GM23248 (cell line): ENCODE measurements around the gene GJB4. TPM values are rescaled to one million over a fixed set of nuclear protein-coding genes. Genes with fewer than 3 reads are reported as not detected.

Experiments
- DNase-seq: peaks from one replicate; pipeline ENCODE4 v3.0.0-alpha.2; 2015
- H2AFZ ChIP-seq: fragments of 200-600 bp; sonication (generic); 2 replicates; pipeline ENCODE4 v1.6.1; 2016; ENCODE audit warnings: antibody characterized with exemption
- H3F3A ChIP-seq: fragments of 200-600 bp; sonication (generic); 2 replicates; pipeline ENCODE4 v1.6.1; 2016; ENCODE audit warnings: mild to moderate bottlenecking, antibody characterized with exemption, mixed run types; ENCODE audit not compliant: insufficient read depth
- H3K27ac ChIP-seq: fragments of 200-600 bp; sonication (generic); 2 replicates; pipeline ENCODE4 v1.5.1; 2016; ENCODE audit warnings: mild to moderate bottlenecking
- H3K27me3 ChIP-seq: fragments of 200-600 bp; sonication (generic); replicated peaks from 2 replicates; pipeline ENCODE4 v1.6.1; 2016; ENCODE audit warnings: mild to moderate bottlenecking; ENCODE audit not compliant: insufficient read depth
- H3K36me3 ChIP-seq: fragments of 200-600 bp; sonication (generic); 2 replicates; pipeline ENCODE4 v1.6.1; 2016; ENCODE audit warnings: low read depth, mild to moderate bottlenecking
- H3K4me1 ChIP-seq: fragments of 200-600 bp; sonication (generic); 2 replicates; pipeline ENCODE4 v1.6.1; 2016; ENCODE audit warnings: mild to moderate bottlenecking; ENCODE audit not compliant: insufficient read depth
- H3K4me2 ChIP-seq: fragments of 200-600 bp; sonication (generic); one replicate; pipeline ENCODE4 v1.6.1; 2016; ENCODE audit warnings: mild to moderate bottlenecking; ENCODE audit not compliant: unreplicated experiment
- H3K4me3 ChIP-seq: fragments of 200-600 bp; sonication (generic); 2 replicates; pipeline ENCODE4 v1.5.1; 2016; ENCODE audit warnings: mild to moderate bottlenecking
- H3K79me2 ChIP-seq: fragments of 200-600 bp; sonication (generic); 2 replicates; pipeline ENCODE4 v1.6.1; 2016; ENCODE audit warnings: mild to moderate bottlenecking; ENCODE audit not compliant: insufficient read depth
- H3K9ac ChIP-seq: fragments of 200-600 bp; sonication (generic); 2 replicates; pipeline ENCODE4 v1.6.1; 2016; ENCODE audit warnings: mild to moderate bottlenecking
- H3K9me2 ChIP-seq: fragments of 200-600 bp; sonication (generic); 2 replicates; pipeline ENCODE4 v1.6.1; 2016; ENCODE audit warnings: mixed run types, mild to moderate bottlenecking, moderate library complexity; ENCODE audit not compliant: insufficient read depth
- H3K9me3 ChIP-seq: fragments of 200-600 bp; sonication (generic); one replicate; pipeline ENCODE4 v1.6.1; 2017; ENCODE audit warnings: low read depth
- H4K20me1 ChIP-seq: fragments of 200-600 bp; sonication (generic); 2 replicates; pipeline ENCODE4 v1.6.0; 2016; ENCODE audit not compliant: insufficient read depth
- EZH2 ChIP-seq: fragments of 200-600 bp; sonication (generic); IDR thresholded peaks from 2 replicates; pipeline ENCODE4 v1.6.1; 2018; ENCODE audit warnings: antibody characterized with exemption, mild to moderate bottlenecking; ENCODE audit not compliant: insufficient read depth, poor library complexity, severe bottlenecking
- EZH2phosphoT487 ChIP-seq: fragments of 200-600 bp; sonication (generic); IDR thresholded peaks from 2 replicates; pipeline ENCODE4 v1.6.1; 2018; ENCODE audit warnings: antibody characterized with exemption, moderate library complexity, mild to moderate bottlenecking, low read depth; ENCODE audit not compliant: insufficient read depth
- WGBS, 2 experiments: methylation state at CpG; one replicate each; pipeline ENCODE4 v1.1.6; 2015 to 2017; ENCODE audit warnings: low lambda C conversion rate in 2 of 2, low coverage in 1 of 2; ENCODE audit errors: missing lambda C conversion rate in 2 of 2; 5-methylcytosine and 5-hydroxymethylcytosine counted together
- in situ Hi-C: fragments of 300-500 bp; cut with MboI; formaldehyde crosslinking; loops from 2 replicates; pipeline ENCODE4 v1.15.0; 2020
- polyA plus RNA-seq: library from polyadenylated mRNA; unstranded; fragments of >200 nt; fragmentation: Nextera tagmentation; extraction: Ambion mirVana; gene quantifications from 2 replicates; pipeline ENCODE4 v1.2.1, GENCODE V29; 2016
- total RNA-seq: library from RNA; depleted of rRNA; stranded (reverse); fragments of >200 nt; shearing (Covaris generic); gene quantifications from 2 replicates; pipeline ENCODE4 v1.2.3, GENCODE V29; 2014

Gene GJB4
- total and polyA plus RNA-seq, 2 experiments from 2014 or later, result not detected

DNA sequence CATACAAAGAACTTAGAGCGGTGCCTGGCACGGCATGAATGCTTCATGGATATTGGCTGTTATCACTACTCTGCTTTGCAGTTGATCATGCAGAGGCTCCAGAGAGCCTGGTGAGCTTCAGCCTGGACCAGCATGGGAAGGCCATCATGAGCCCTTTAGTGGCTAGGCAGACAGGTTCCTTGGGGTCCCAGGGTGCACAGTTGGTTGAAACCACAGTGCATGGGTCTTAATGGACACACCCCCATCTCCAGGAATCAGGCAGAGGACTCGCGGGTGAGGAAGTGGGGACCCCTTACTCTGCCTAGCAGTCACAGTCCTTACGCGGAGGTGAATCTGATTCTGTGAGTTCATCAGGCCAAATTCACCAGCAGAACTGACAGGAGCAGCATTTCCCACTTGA is 3.6 kb upstream of the GJB4 start:
- no peak for DNase-seq
- H3K36me3 ChIP-seq, result no peaks in the 10 kb centered on the region
- H3K9me3 ChIP-seq, result no peaks in the 10 kb centered on the region
- TF ChIP-seq EZH2phosphoT487, result no peak
- no peak for TF ChIP-seq EZH2
- H3K4me2 ChIP-seq, result no peak overlapping the region
- no peaks in the 10 kb centered on the region for H3F3A ChIP-seq
- no peak overlapping the region for H3K27ac ChIP-seq
- no peaks in the 10 kb centered on the region for H3K9me2 ChIP-seq
- no peaks in the 10 kb centered on the region for H3K4me1 ChIP-seq
- no peak overlapping the region for H3K4me3 ChIP-seq
- WGBS, 2 experiments, result 71 to 81% methylated on average over 6 of the region's 6 CpGs
- in situ Hi-C loops, result no loop called here
- no peak overlapping the region for H3K9ac ChIP-seq
- no peak overlapping the region for H2AFZ ChIP-seq
- H3K79me2 ChIP-seq, result no peaks in the 10 kb centered on the region
- H4K20me1 ChIP-seq, result no peaks in the 10 kb centered on the region
- no peaks in the 10 kb centered on the region for H3K27me3 ChIP-seq

DNA sequence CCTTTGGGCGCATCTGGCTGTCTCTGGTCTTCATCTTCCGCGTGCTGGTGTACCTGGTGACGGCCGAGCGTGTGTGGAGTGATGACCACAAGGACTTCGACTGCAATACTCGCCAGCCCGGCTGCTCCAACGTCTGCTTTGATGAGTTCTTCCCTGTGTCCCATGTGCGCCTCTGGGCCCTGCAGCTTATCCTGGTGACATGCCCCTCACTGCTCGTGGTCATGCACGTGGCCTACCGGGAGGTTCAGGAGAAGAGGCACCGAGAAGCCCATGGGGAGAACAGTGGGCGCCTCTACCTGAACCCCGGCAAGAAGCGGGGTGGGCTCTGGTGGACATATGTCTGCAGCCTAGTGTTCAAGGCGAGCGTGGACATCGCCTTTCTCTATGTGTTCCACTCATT is 2.2 kb upstream of the GJB4 start:
- no peaks in the 10 kb centered on the region for H3K27me3 ChIP-seq
- in situ Hi-C loops, result no loop called here
- TF ChIP-seq EZH2 (no peak), EZH2phosphoT487 (no peak)
- no peaks in the 10 kb centered on the region for H3K9me2 ChIP-seq
- no peaks in the 10 kb centered on the region for H4K20me1 ChIP-seq
- no peaks in the 10 kb centered on the region for H3F3A ChIP-seq
- H3K4me3 ChIP-seq, result no peak overlapping the region
- no peaks in the 10 kb centered on the region for H3K9me3 ChIP-seq
- no peaks in the 10 kb centered on the region for H3K36me3 ChIP-seq
- WGBS, 2 experiments, result 66 to 69% methylated on average over 21 of the region's 21 CpGs
- no peak for DNase-seq
- H3K79me2 ChIP-seq, result no peaks in the 10 kb centered on the region
- no peak overlapping the region for H2AFZ ChIP-seq
- no peaks in the 10 kb centered on the region for H3K4me1 ChIP-seq
- H3K27ac ChIP-seq, result no peak overlapping the region
- H3K4me2 ChIP-seq, result no peak overlapping the region
- H3K9ac ChIP-seq, result no peak overlapping the region

DNA sequence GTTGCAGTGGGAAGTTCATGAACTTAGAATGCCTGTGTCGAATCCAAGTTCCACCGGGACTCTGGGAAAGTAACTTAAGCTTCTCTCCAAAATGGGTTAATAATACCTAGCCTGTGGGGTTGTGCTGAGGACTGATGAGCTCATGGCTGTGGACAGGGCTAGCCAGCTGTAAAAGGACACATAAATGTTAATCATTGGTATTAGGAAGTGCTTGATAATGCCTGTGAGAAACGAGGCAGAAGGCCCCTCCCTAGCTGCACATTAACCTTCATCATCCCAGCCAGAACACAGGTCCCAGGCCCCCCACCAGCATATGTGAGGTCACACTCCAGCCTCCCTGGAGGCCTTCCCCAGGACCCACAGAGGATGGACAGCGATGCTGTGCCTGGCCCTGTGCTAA is 789 bp upstream of the GJB4 start:
- Histone ChIP-seq H3K27ac (no peak overlapping the region), H3K4me3 (no peak overlapping the region), H4K20me1 (no peaks in the 10 kb centered on the region), H3K9ac (no peak overlapping the region), H3K9me2 (no peaks in the 10 kb centered on the region), H3K4me2 (no peak overlapping the region), H3K27me3 (no peaks in the 10 kb centered on the region), H3K36me3 (no peaks in the 10 kb centered on the region), H3K9me3 (no peaks in the 10 kb centered on the region), H3F3A (no peaks in the 10 kb centered on the region), H3K4me1 (peaks cover 9% of the 10 kb centered on the region), H2AFZ (no peak overlapping the region), H3K79me2 (no peaks in the 10 kb centered on the region)
- no peak for DNase-seq
- no peak for TF ChIP-seq EZH2
- TF ChIP-seq EZH2phosphoT487, result no peak
- WGBS, 2 experiments, result 58 to 60% methylated on average over 4 of the region's 4 CpGs
- in situ Hi-C loops, result no loop called here

DNA sequence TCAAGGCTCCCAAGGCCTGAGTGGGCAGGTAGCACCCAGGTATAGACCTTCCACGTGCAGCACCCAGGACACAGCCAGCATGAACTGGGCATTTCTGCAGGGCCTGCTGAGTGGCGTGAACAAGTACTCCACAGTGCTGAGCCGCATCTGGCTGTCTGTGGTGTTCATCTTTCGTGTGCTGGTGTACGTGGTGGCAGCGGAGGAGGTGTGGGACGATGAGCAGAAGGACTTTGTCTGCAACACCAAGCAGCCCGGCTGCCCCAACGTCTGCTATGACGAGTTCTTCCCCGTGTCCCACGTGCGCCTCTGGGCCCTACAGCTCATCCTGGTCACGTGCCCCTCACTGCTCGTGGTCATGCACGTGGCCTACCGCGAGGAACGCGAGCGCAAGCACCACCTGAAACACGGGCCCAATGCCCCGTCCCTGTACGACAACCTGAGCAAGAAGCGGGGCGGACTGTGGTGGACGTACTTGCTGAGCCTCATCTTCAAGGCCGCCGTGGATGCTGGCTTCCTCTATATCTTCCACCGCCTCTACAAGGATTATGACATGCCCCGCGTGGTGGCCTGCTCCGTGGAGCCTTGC is 1.7 kb downstream of the GJB4 start:
- no peaks in the 10 kb centered on the region for H3F3A ChIP-seq
- H3K4me1 ChIP-seq, result peaks cover 10% of the 10 kb centered on the region
- H3K9ac ChIP-seq, result no peak overlapping the region
- 0 out of 2 replicates have a peak, but pooled peaks cover 14% of the 10 kb centered on the region for H3K27me3 ChIP-seq
- H4K20me1 ChIP-seq, result no peaks in the 10 kb centered on the region
- H2AFZ ChIP-seq, result no peak overlapping the region
- 83 to 92% methylated on average over 18 to 33 of the region's 33 CpGs for WGBS, 2 experiments
- H3K79me2 ChIP-seq, result no peaks in the 10 kb centered on the region
- H3K27ac ChIP-seq, result no peak overlapping the region
- H3K36me3 ChIP-seq, result no peaks in the 10 kb centered on the region
- DNase-seq, result no peak
- H3K9me3 ChIP-seq, result no peaks in the 10 kb centered on the region
- no peak overlapping the region for H3K4me3 ChIP-seq
- no peaks in the 10 kb centered on the region for H3K9me2 ChIP-seq
- in situ Hi-C loops, result no loop called here
- H3K4me2 ChIP-seq, result no peak overlapping the region
- no peak for TF ChIP-seq EZH2phosphoT487
- TF ChIP-seq EZH2, result no peak
